Ascending aorta (tissue), 2 donors: Measurements from ENCODE around the gene APC2. TPM values are rescaled to one million over a fixed set of nuclear protein-coding genes. Genes with fewer than 3 reads are reported as not detected.

Source experiments
- DNase-seq, 2 donors: peaks; one replicate each; pipeline ENCODE4 v3.0.0-alpha.2; 2019; ENCODE audit warnings: low spot score in 2 of 2
- H3K27ac ChIP-seq, 2 donors: fragments of 200-600 bp; sonication (generic); one replicate each; pipeline ENCODE4 v1.5.1; 2016 to 2017; ENCODE audit warnings: mild to moderate bottlenecking in 1 of 2
- H3K27me3 ChIP-seq: fragments of 200-600 bp; sonication (generic); one replicate; pipeline ENCODE4 v1.5.1; 2017
- H3K36me3 ChIP-seq, 2 donors: fragments of 200-600 bp; sonication (generic); one replicate each; pipeline ENCODE4 v1.5.1; 2016
- H3K4me1 ChIP-seq, 2 donors: fragments of 200-600 bp; sonication (generic); one replicate each; pipeline ENCODE4 v1.5.1; 2016 to 2017; ENCODE audit warnings: mild to moderate bottlenecking in 1 of 2
- H3K4me3 ChIP-seq, 2 donors: fragments of 200-600 bp; sonication (generic); one replicate each; pipeline ENCODE4 v1.5.1; 2016 to 2017; ENCODE audit warnings: mild to moderate bottlenecking in 1 of 2
- H3K9me3 ChIP-seq, 2 donors: fragments of 200-600 bp; sonication (generic); one replicate each; pipeline ENCODE4 v1.5.1; 2016
- intact Hi-C: fragments of 100-400 bp; cut with DNase I; formaldehyde crosslinking; loops from one replicate; pipeline ENCODE4 v1.15.1; 2023
- total RNA-seq: library from RNA; depleted of rRNA; stranded (reverse); fragments of >200 nt; gene quantifications from one replicate; pipeline ENCODE4 v1.1.0, GENCODE V29; 2016
- TF ChIP-seq, protein P1 (sequence below), 3 experiments: fragments of 200-600 bp in 2 of 3; fragments of 450-650 bp in 1 of 3; sonication (generic) in 2 of 3; IDR thresholded peaks; one replicate each; pipeline ENCODE4 v1.5.1; 2016 to 2019; ENCODE audit warnings: antibody characterized with exemption in 3 of 3, mild to moderate bottlenecking in 1 of 3, moderate library complexity in 1 of 3

Gene APC2
- total RNA-seq, 1 donor from 2014 or later = not detected

DNA sequence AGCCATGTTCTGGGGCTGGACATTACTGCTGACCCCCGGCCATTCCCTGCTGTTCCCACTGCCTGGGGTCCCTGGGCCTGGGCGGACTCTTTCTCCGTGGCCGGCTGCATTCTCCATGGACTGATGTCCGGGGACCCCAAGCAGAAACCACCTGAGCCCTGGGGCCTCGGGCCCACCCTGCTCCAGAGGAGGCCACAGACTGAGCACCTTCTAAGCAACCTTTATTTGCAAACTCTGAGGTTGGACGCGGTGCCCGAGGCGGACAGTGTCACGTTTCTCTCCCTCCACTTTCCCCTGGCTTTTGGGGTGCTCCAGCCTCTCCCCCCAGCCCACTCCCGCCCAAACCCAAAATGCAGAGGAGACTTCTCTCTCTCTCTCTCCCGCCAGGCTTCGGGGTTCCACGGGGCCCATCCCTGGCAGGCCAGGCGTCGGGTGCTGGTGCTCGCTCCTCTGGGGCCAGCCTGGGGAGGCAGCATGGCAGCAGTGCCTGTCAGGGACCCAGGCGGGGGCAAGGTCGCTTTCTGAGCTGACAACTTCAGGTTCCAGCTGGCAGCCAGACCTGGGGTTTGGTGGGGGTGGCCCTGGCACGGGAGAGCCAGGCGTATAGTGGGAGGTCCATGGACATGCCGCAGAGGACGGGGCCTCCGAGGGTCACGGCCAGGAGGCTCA is 31.4 kb downstream of the APC2 start:
- no peak for DNase-seq
- Histone ChIP-seq H3K4me3 (no peak overlapping the region), H3K36me3 (peaks cover 0 to 4% of the 10 kb centered on the region in 2 donors), H3K27ac (no peak overlapping the region), H3K4me1 (peaks cover 2 to 14% of the 10 kb centered on the region in 2 donors), H3K9me3 (no peaks in the 10 kb centered on the region), H3K27me3 (no peaks in the 10 kb centered on the region)
- intact Hi-C loops = no loop called here
- TF ChIP-seq, protein P1, sequence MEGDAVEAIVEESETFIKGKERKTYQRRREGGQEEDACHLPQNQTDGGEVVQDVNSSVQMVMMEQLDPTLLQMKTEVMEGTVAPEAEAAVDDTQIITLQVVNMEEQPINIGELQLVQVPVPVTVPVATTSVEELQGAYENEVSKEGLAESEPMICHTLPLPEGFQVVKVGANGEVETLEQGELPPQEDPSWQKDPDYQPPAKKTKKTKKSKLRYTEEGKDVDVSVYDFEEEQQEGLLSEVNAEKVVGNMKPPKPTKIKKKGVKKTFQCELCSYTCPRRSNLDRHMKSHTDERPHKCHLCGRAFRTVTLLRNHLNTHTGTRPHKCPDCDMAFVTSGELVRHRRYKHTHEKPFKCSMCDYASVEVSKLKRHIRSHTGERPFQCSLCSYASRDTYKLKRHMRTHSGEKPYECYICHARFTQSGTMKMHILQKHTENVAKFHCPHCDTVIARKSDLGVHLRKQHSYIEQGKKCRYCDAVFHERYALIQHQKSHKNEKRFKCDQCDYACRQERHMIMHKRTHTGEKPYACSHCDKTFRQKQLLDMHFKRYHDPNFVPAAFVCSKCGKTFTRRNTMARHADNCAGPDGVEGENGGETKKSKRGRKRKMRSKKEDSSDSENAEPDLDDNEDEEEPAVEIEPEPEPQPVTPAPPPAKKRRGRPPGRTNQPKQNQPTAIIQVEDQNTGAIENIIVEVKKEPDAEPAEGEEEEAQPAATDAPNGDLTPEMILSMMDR (IDR thresholded peaks at IDR 0.05) = no peak

DNA sequence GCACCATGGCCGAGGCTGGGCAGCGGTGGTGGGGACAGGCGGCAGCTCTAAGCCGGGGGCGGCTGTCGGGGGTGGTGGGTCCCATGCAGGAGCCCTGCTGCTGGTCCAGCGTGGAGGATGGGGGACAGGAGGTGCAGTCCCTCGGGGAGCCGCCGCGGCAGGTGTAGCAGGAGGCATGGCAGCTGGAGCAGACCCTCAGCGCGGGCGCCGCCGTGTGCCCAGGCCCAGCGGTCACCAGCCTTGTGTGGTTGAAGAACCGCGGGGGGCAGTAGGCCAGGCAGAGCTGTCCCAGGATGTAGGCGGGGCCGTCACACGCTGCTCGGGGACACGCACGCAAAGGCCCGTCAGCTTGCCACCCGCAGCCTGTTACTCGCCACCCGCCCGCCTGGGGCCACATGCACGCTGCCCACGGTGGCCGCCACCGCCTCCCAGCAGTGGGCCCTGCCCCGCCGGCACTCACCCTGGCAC is 32.0 kb downstream of the APC2 start:
- no peak overlapping the region for H3K4me3 ChIP-seq
- no peaks in the 10 kb centered on the region for H3K36me3 ChIP-seq
- no peak overlapping the region for H3K27ac ChIP-seq
- H3K4me1 ChIP-seq = peaks cover 2 to 14% of the 10 kb centered on the region in 2 donors
- no peaks in the 10 kb centered on the region for H3K27me3 ChIP-seq
- DNase-seq = no peak
- intact Hi-C loops = no loop called here
- TF ChIP-seq, protein P1 (IDR thresholded peaks at IDR 0.05) = no peak
- no peaks in the 10 kb centered on the region for H3K9me3 ChIP-seq

DNA sequence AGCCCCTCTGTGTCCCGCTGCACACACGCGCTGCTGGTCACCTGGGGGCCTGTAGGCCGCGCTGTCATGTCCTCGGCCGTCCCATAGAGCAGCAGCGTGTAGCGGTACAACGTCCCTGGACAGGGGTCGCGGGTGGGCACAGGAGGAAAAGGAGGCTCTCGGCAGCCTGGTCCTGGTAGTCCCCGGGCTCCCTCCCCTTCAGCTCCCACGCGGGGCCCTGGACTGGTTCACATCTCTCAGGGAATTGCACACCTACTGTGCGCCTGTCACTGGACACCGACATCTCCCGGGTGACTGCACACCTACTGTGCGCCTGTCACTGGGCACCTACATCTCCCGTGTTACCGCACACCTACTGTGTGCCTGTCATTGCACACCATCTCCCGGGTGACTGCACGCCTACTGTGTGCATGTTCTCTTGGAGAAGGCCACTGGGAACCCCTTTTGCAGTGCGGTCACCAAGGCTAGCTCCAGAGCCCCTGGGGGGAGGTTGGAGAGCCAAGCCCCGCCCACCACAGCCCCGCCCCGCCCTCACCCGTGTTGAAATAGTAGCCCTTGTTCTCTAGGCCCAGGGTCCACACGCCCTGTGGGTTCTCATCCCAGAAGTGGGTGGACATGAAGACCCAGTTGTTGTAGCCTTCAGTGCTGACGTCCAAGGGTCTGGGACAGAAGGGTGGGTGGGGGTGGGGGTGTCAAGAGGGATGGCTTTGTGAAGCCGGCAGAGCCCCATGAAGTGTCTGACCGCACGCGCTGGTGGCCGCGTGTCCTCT is 32.6 kb downstream of the APC2 start:
- TF ChIP-seq, protein P1 (IDR thresholded peaks at IDR 0.05) = no peak
- H3K27ac ChIP-seq = no peak overlapping the region
- no peaks in the 10 kb centered on the region for H3K9me3 ChIP-seq
- no peaks in the 10 kb centered on the region for H3K27me3 ChIP-seq
- intact Hi-C loops = no loop called here
- peaks cover under 1 to 14% of the 10 kb centered on the region in 2 donors for H3K4me1 ChIP-seq
- no peak overlapping the region for H3K4me3 ChIP-seq
- no peaks in the 10 kb centered on the region for H3K36me3 ChIP-seq
- DNase-seq = no peak

DNA sequence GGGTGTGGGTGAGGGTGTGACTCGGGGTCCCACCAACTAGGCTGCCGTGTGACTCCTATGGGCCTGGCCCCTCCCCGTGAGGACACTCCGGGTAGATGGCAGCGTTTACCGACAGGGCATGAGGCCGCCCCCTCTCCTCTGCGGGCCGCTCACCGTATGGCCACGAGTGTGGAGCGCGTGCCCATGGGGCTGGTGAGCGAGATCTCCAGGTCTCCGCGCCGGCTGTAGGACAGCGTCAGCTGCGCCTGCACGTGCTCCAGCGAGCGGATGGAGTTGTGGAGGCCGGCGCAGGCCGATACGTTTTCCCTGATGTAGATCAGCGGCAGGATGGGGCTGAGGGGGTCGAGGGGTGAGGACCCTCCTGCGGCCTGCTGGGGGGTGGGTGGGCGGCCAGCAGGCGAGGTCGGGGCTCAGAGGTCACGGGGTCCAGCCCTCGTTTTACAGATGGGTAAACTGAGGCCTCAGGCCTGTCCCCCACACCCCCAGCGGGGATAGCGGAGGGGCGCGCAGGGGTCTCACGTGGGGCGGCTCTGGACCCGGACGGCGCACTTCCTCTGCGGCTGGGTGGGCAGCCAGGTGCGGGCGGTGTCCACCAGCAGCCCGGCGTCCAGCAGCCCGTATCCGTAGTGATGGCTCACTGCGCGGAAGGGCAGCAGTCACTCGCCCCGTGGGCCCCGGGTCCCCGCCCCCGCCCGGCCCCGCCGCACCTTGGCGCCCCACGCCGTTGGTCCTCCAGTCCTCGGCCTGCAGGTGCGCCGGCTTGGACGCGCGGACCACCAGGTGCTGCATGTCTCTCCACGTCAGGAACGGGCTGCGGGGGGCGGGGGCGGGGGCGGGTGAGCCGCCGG is 33.4 kb downstream of the APC2 start:
- no peak overlapping the region for H3K4me3 ChIP-seq
- H3K4me1 ChIP-seq = peaks cover 0 to 8% of the 10 kb centered on the region in 2 donors
- H3K36me3 ChIP-seq = no peaks in the 10 kb centered on the region
- intact Hi-C loops = no loop called here
- H3K27ac ChIP-seq = no peak overlapping the region
- TF ChIP-seq, protein P1 (IDR thresholded peaks at IDR 0.05) = no peak
- DNase-seq = no peak
- H3K9me3 ChIP-seq = no peaks in the 10 kb centered on the region
- H3K27me3 ChIP-seq = no peaks in the 10 kb centered on the region

DNA sequence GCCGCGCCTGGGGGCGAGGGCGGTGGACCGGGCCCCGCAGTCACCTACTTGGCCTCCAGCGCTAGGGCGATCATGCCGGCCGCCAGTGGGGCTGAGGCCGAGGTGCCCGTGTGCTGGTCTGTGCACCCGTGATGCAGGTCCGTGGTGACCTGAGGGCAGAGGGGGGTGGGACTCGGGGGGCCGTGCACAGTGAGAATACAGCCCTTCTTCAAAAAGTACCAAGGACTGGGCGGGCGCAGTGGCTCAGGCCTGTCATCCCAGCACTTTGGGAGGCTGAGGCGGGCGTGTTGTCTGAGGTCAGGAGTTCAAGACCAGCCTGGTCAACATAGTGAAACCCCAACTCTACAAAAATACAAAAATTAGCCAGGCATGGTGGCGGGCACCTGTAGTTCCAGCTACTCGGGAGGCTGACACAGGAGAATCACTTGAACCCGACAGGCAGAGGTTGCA is 34.1 kb downstream of the APC2 start:
- Histone ChIP-seq H3K4me1 (peaks cover 0 to 5% of the 10 kb centered on the region in 2 donors), H3K4me3 (no peak overlapping the region), H3K27me3 (no peaks in the 10 kb centered on the region), H3K9me3 (no peaks in the 10 kb centered on the region), H3K36me3 (no peaks in the 10 kb centered on the region), H3K27ac (no peak overlapping the region)
- no peak for DNase-seq
- intact Hi-C loops = no loop called here
- TF ChIP-seq, protein P1 (IDR thresholded peaks at IDR 0.05) = no peak
